Measurements from ENCODE around the gene CACNG1.

DNA sequence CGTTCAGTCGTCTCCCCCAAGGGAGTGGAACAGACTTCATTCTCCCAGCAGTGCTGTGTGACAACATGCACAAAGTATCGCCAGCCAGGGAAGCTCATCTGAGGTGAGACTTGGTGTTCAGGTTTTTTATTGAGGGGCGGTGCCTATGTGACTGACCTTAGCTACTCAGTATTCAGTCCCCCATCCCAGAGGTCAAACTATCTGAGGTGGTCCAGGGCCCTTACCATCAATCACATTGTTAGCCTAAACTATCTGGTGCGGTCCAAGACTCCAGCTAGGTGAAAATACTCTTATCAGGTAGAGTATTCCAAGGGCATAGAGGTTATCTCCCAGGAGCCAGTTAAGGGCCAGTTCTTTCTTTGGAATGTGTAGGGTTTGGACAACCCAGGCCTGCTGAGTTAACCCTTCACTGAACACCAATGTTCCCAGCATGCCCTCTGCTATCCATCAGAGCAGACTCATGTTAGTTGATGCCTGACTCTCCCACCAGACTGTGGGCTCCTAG lies 5.4 kb upstream of the CACNG1 start:
- TF ChIP-seq, protein P1, sequence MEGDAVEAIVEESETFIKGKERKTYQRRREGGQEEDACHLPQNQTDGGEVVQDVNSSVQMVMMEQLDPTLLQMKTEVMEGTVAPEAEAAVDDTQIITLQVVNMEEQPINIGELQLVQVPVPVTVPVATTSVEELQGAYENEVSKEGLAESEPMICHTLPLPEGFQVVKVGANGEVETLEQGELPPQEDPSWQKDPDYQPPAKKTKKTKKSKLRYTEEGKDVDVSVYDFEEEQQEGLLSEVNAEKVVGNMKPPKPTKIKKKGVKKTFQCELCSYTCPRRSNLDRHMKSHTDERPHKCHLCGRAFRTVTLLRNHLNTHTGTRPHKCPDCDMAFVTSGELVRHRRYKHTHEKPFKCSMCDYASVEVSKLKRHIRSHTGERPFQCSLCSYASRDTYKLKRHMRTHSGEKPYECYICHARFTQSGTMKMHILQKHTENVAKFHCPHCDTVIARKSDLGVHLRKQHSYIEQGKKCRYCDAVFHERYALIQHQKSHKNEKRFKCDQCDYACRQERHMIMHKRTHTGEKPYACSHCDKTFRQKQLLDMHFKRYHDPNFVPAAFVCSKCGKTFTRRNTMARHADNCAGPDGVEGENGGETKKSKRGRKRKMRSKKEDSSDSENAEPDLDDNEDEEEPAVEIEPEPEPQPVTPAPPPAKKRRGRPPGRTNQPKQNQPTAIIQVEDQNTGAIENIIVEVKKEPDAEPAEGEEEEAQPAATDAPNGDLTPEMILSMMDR (optimal IDR thresholded peaks at IDR 0.05 in 1 of 3, IDR thresholded peaks at IDR 0.05 in 1 of 3, conservative IDR thresholded peaks at IDR 0.05 in 1 of 3; ENCODE audit: extremely low read depth in 1 of 3, insufficient read depth in 2 of 3, low read length in 3 of 3) = no peak
- TF ChIP-seq EZH2 (IDR thresholded peaks at IDR 0.05; ENCODE audit: low read length) = no peak

All from keratinocyte (primary cell).